Aorta (tissue), 5 donors: ENCODE measurements around the gene JARID2. TPM values are rescaled to one million over a fixed set of nuclear protein-coding genes. Genes with fewer than 3 reads are reported as not detected.

Experiments used
- ATAC-seq: fragments of 200-7000 bp; cut with Tn5 transposase; one replicate; pipeline ENCODE4 v1.9.1; 2022; ENCODE audit warnings: moderate library complexity; ENCODE audit not compliant: low FRiP score
- DNase-seq, 2 donors: peaks; one replicate each; pipeline ENCODE4 v3.0.0-alpha.2; 2020
- H3K27ac ChIP-seq, 2 donors: one replicate each; pipeline ENCODE4 v1.5.1; 2013; ENCODE audit warnings: low read length in 2 of 2, mild to moderate bottlenecking in 2 of 2, moderate library complexity in 2 of 2, control low read depth in 1 of 2, inconsistent platforms in 1 of 2, low read depth in 1 of 2
- H3K27me3 ChIP-seq, 2 donors: one replicate each; pipeline ENCODE4 v1.6.1; 2013; ENCODE audit warnings: control low read depth in 1 of 2, low read length in 1 of 2, mild to moderate bottlenecking in 1 of 2, moderate library complexity in 1 of 2; ENCODE audit not compliant: insufficient read depth in 2 of 2, control insufficient read depth in 1 of 2
- H3K36me3 ChIP-seq, 2 donors: one replicate each; pipeline ENCODE4 v1.6.1; 2013; ENCODE audit warnings: control low read depth in 1 of 2, low read length in 1 of 2, mild to moderate bottlenecking in 1 of 2; ENCODE audit not compliant: insufficient read depth in 2 of 2, control insufficient read depth in 1 of 2
- H3K4me1 ChIP-seq, 2 donors: one replicate each; pipeline ENCODE4 v1.6.1; 2013; ENCODE audit warnings: low read length in 2 of 2, control low read depth in 1 of 2, mild to moderate bottlenecking in 1 of 2, moderate library complexity in 1 of 2; ENCODE audit not compliant: insufficient read depth in 2 of 2, control insufficient read depth in 1 of 2
- H3K4me3 ChIP-seq, 2 donors: one replicate each; pipeline ENCODE4 v1.5.1; 2013; ENCODE audit warnings: low read length in 2 of 2, control low read depth in 1 of 2, mild to moderate bottlenecking in 1 of 2
- H3K9me3 ChIP-seq: one replicate; pipeline ENCODE4 v1.6.1; 2013; ENCODE audit warnings: mild to moderate bottlenecking, low read length; ENCODE audit not compliant: control insufficient read depth
- WGBS, 2 donors: extraction: QIAGEN DNeasy Blood & Tissue Kit; methylation state at CpG; one replicate each; pipeline ENCODE4 v1.1.7; 2013; 5-methylcytosine and 5-hydroxymethylcytosine counted together
- intact Hi-C, 2 donors: fragments of 100-400 bp; cut with DNase I; formaldehyde crosslinking; loops; one replicate each; pipeline versions ENCODE4 v1.14.2 to v1.15.0; 2022
- polyA plus RNA-seq, 2 donors: library from polyadenylated mRNA; stranded (reverse); fragments of 200-250 nt; gene quantifications; one replicate each; pipeline ENCODE4 v1.2.3, GENCODE V29; 2013
- total RNA-seq, 2 donors: library from RNA; stranded (reverse); fragmentation: NEBNext Ultra II Directional; extraction: Animal tissue kit (Norgen Biotek cat#: 25700); gene quantifications; one replicate each; pipeline ENCODE4 v1.2.1, GENCODE V29; 2021
- donor health status: healthy with polysubstance abuse.
- donor health status: Bipolar disorder and iron deficiency.
- donor health status: DM: no; HTN: no; CAD: no.
- donor health status: DM: no; HTN: no; CAD: no.
- donor health status: DM: yes; HTN: yes; CAD: no.

Gene JARID2
- total and polyA plus RNA-seq, 4 donors, result 0.88 to 13.0 (median 7.1) TPM

GRCh38 chr6:15519681-15520080 lies 273.8 kb downstream of the JARID2 start:
- Histone ChIP-seq H3K36me3 (peaks cover 4 to 6% of the 10 kb centered on the region in 2 donors), H3K27me3 (no peaks in the 10 kb centered on the region), H3K27ac (no peak overlapping the region), H3K4me3 (no peak overlapping the region), H3K9me3 (no peaks in the 10 kb centered on the region), H3K4me1 (no peaks in the 10 kb centered on the region)
- WGBS, 2 donors, result 79 to 86% methylated on average over 6 of the region's 6 CpGs
- intact Hi-C loops, result no loop called here
- ATAC-seq, result no peak
- DNase-seq, result peak in 1 of 2 donors; percentile 37

GRCh38 chr6:15520626-15521203 lies 274.8 kb downstream of the JARID2 start:
- H3K27ac ChIP-seq, result no peak overlapping the region
- no peaks in the 10 kb centered on the region for H3K9me3 ChIP-seq
- peaks cover 4 to 6% of the 10 kb centered on the region in 2 donors for H3K36me3 ChIP-seq
- 93% methylated on average over 20 of the region's 20 CpGs for WGBS, 2 donors
- H3K4me1 ChIP-seq, result no peaks in the 10 kb centered on the region
- ATAC-seq (no peak), DNase-seq (peak in 1 of 2 donors; percentile 68)
- no peak overlapping the region for H3K4me3 ChIP-seq
- H3K27me3 ChIP-seq, result no peaks in the 10 kb centered on the region
- intact Hi-C loops, result no loop called here

- H3K36me3 ChIP-seq, result peaks cover 4 to 7% of the 10 kb centered on the region in 2 donors
- no peaks in the 10 kb centered on the region for H3K9me3 ChIP-seq
- no peak for ATAC-seq
- no peak overlapping the region for H3K4me3 ChIP-seq
- no peak for DNase-seq
- intact Hi-C loops, result no loop called here
- WGBS, 2 donors, result 76 to 80% methylated on average over 6 of the region's 6 CpGs
- H3K4me1 ChIP-seq, result no peaks in the 10 kb centered on the region
- H3K27me3 ChIP-seq, result no peaks in the 10 kb centered on the region
- H3K27ac ChIP-seq, result no peak overlapping the region
These were observed 275.7 kb downstream of the JARID2 start for GRCh38 chr6:15521582-15521981.

- DNase-seq (peak in 1 of 2 donors; percentile 60), ATAC-seq (no peak)
- Histone ChIP-seq H3K36me3 (peaks cover 4 to 7% of the 10 kb centered on the region in 2 donors), H3K9me3 (no peaks in the 10 kb centered on the region), H3K4me1 (no peaks in the 10 kb centered on the region), H3K27ac (no peak overlapping the region), H3K4me3 (no peak overlapping the region), H3K27me3 (no peaks in the 10 kb centered on the region)
- WGBS, 2 donors, result 80 to 87% methylated on average over 9 of the region's 9 CpGs
- intact Hi-C loops, result no loop called here
These were observed 276.2 kb downstream of the JARID2 start for GRCh38 chr6:15522026-15522425.

- DNase-seq (peak in 1 of 2 donors; percentile 61), ATAC-seq (no peak)
- Histone ChIP-seq H3K27ac (no peak overlapping the region), H3K9me3 (no peaks in the 10 kb centered on the region), H3K4me1 (no peaks in the 10 kb centered on the region), H3K36me3 (peaks cover 4 to 7% of the 10 kb centered on the region in 2 donors), H3K27me3 (no peaks in the 10 kb centered on the region), H3K4me3 (no peak overlapping the region)
- intact Hi-C loops, result no loop called here
- 74 to 75% methylated on average over 6 of the region's 6 CpGs for WGBS, 2 donors
These were observed 276.6 kb downstream of the JARID2 start for GRCh38 chr6:15522427-15522826.

- H3K27me3 ChIP-seq, result no peaks in the 10 kb centered on the region
- WGBS, 2 donors, result 90% methylated on average over 16 of the region's 16 CpGs
- no peak overlapping the region for H3K4me3 ChIP-seq
- no peak overlapping the region for H3K27ac ChIP-seq
- ATAC-seq (no peak), DNase-seq (peak in 1 of 2 donors; percentile 55)
- intact Hi-C loops, result no loop called here
- H3K9me3 ChIP-seq, result no peaks in the 10 kb centered on the region
- peaks cover 4 to 5% of the 10 kb centered on the region in 2 donors for H3K36me3 ChIP-seq
- no peaks in the 10 kb centered on the region for H3K4me1 ChIP-seq
These were observed 277.1 kb downstream of the JARID2 start for GRCh38 chr6:15522856-15523529.

GRCh38 chr6:15523679-15524630 lies 278.1 kb downstream of the JARID2 start:
- H3K4me1 ChIP-seq, result no peaks in the 10 kb centered on the region
- intact Hi-C loops, result no loop called here
- WGBS, 2 donors, result 97% methylated on average over 23 of the region's 23 CpGs
- H3K9me3 ChIP-seq, result no peaks in the 10 kb centered on the region
- H3K27me3 ChIP-seq, result no peaks in the 10 kb centered on the region
- H3K36me3 ChIP-seq, result peaks cover 4% of the 10 kb centered on the region in 2 donors
- ATAC-seq, result no peak
- DNase-seq, result no peak
- no peak overlapping the region for H3K4me3 ChIP-seq
- no peak overlapping the region for H3K27ac ChIP-seq

- Histone ChIP-seq H3K9me3 (no peaks in the 10 kb centered on the region), H3K36me3 (peaks cover 4% of the 10 kb centered on the region in 2 donors), H3K27ac (no peak overlapping the region), H3K4me3 (no peak overlapping the region), H3K4me1 (no peaks in the 10 kb centered on the region), H3K27me3 (no peaks in the 10 kb centered on the region)
- DNase-seq (peak in 1 of 2 donors; percentile 65), ATAC-seq (no peak)
- 97 to 98% methylated on average over 14 of the region's 14 CpGs for WGBS, 2 donors
- intact Hi-C loops, result no loop called here
These were observed 279.1 kb downstream of the JARID2 start for GRCh38 chr6:15524861-15525401.
